HT-29 (cell line): Measurements from ENCODE around the gene EDN3. TPM values are rescaled to one million over a fixed set of nuclear protein-coding genes. Genes with fewer than 3 reads are reported as not detected.

Experiments
- DNase-seq: peaks from one replicate; pipeline ENCODE4 v3.0.0-alpha.2; 2015; ENCODE audit warnings: low spot score
- total RNA-seq: library from RNA; depleted of rRNA; stranded (reverse); fragments of >200 nt; shearing (Covaris generic); gene quantifications from 2 replicates; pipeline ENCODE4 v1.2.3, GENCODE V29; 2014; rRNA removed

Gene EDN3
- total RNA-seq, 1 experiment from 2014 or later: not detected

GRCh38 chr20:59363101-59363500 is 62.7 kb downstream of the EDN3 start:
- DNase-seq: no peak

GRCh38 chr20:59364611-59365010 is 64.2 kb downstream of the EDN3 start:
- DNase-seq: no peak

GRCh38 chr20:59365611-59366285 is 65.3 kb downstream of the EDN3 start:
- DNase-seq: no peak

GRCh38 chr20:59371431-59371830 is 71.0 kb downstream of the EDN3 start:
- DNase-seq: no peak

GRCh38 chr20:59374261-59374660 is 73.8 kb downstream of the EDN3 start:
- no peak for DNase-seq

GRCh38 chr20:59375541-59375940 is 75.1 kb downstream of the EDN3 start:
- DNase-seq: no peak

Other genes with a start within 250 kb of the EDN3 start
- not detected in 2 replicates for gene ZNF831, start 136.8 kb upstream of the EDN3 start, total RNA-seq